GM10248 (cell line): ENCODE data around the gene OR4K2.
"Not testable (repeated sequence)": the region's sequence is repeated elsewhere in the genome, so short reads cannot be mapped to it uniquely, and the experiment has no call there.

ENCODE experiments used
- CTCF ChIA-PET: fragments of 300-600 bp; sonication (Branson Sonifier 250); formaldehyde crosslinking; extraction: SDS; loops from one replicate; lab custom pipeline; 2021; ENCODE audit warnings: antibody characterized with exemption; lab: Yijun Ruan, JAX
- POLR2A ChIA-PET: fragments of 350-650 bp; sonication (Branson Sonifier 250); formaldehyde crosslinking; extraction: SDS; loops from one replicate; lab custom pipeline; 2020; ENCODE audit warnings: antibody characterized with exemption; lab: Yijun Ruan, JAX
- DNase-seq: peaks from one replicate; pipeline ENCODE4 v3.0.0; 2012; ENCODE audit errors: extremely low spot score
- TF ChIP-seq, protein P1 (sequence below): IDR thresholded peaks from 2 replicates; pipeline ENCODE4 v1.5.1; 2012; ENCODE audit warnings: mild to moderate bottlenecking, low read depth; ENCODE audit errors: extremely low read depth, missing control alignments, control extremely low read depth

Gene OR4K2, protein sequence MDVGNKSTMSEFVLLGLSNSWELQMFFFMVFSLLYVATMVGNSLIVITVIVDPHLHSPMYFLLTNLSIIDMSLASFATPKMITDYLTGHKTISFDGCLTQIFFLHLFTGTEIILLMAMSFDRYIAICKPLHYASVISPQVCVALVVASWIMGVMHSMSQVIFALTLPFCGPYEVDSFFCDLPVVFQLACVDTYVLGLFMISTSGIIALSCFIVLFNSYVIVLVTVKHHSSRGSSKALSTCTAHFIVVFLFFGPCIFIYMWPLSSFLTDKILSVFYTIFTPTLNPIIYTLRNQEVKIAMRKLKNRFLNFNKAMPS

DNA sequence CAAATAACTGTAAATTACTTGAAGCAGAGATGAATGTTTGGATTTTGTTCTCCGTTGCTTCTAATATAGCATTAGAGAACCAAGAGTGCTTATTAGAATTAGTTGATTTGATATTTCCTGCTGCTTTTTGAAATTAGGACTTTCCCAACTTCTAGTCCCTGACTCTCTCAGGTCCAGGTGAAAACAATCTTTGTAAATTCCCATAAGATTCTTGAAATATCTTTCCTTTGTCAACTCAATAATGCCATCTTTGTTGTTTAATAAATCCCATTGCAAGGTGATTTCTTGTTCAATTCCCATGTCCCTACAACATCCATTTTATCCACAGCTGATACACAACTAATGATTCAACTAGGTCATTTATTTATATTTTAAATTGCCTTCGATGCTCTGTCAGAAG, at the start of gene OR4K2:
Gene OR4K2 (plus strand): TSS at position 301 of the 400 bp plus-strand sequence. CDS start 1,126 bp downstream, outside the sequence.
- no peak for DNase-seq
- ChIA-PET CTCF (no interaction called here), POLR2A (no interaction called here)
- TF ChIP-seq, protein P1, sequence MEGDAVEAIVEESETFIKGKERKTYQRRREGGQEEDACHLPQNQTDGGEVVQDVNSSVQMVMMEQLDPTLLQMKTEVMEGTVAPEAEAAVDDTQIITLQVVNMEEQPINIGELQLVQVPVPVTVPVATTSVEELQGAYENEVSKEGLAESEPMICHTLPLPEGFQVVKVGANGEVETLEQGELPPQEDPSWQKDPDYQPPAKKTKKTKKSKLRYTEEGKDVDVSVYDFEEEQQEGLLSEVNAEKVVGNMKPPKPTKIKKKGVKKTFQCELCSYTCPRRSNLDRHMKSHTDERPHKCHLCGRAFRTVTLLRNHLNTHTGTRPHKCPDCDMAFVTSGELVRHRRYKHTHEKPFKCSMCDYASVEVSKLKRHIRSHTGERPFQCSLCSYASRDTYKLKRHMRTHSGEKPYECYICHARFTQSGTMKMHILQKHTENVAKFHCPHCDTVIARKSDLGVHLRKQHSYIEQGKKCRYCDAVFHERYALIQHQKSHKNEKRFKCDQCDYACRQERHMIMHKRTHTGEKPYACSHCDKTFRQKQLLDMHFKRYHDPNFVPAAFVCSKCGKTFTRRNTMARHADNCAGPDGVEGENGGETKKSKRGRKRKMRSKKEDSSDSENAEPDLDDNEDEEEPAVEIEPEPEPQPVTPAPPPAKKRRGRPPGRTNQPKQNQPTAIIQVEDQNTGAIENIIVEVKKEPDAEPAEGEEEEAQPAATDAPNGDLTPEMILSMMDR, result no peak

DNA sequence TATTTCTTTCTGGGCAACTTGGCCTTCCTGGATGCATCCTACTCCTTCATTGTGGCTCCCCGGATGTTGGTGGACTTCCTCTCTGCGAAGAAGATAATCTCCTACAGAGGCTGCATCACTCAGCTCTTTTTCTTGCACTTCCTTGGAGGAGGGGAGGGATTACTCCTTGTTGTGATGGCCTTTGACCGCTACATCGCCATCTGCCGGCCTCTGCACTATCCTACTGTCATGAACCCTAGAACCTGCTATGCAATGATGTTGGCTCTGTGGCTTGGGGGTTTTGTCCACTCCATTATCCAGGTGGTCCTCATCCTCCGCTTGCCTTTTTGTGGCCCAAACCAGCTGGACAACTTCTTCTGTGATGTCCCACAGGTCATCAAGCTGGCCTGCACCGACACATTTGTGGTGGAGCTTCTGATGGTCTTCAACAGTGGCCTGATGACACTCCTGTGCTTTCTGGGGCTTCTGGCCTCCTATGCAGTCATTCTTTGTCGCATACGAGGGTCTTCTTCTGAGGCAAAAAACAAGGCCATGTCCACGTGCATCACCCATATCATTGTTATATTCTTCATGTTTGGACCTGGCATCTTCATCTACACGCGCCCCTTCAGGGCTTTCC, 47.2 kb upstream of the OR4K2 start:
- DNase-seq, POLR2A ChIA-PET, CTCF ChIA-PET: not testable (repeated sequence)

DNA sequence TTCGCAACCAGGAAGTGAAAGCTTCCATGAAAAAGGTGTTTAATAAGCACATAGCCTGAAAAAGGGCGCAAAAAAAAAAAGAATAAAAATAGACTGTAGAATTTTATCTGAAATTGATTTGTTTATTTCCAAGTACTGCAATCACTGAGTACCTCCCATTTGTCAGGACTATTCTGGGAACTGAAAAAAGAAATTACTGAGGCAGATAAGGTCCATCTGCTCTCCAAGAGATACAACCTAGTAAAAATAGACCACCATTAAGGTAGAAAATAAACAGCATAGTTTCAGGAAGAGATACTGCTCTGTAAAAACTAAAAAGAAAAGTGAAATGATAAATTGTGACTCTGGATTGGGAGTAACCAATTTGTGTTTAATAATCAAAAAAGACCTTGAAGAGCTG, 46.6 kb upstream of the OR4K2 start:
- ChIA-PET CTCF (no interaction called here), POLR2A (no interaction called here)
- TF ChIP-seq, protein P1, result no peak
- DNase-seq, result no peak

DNA sequence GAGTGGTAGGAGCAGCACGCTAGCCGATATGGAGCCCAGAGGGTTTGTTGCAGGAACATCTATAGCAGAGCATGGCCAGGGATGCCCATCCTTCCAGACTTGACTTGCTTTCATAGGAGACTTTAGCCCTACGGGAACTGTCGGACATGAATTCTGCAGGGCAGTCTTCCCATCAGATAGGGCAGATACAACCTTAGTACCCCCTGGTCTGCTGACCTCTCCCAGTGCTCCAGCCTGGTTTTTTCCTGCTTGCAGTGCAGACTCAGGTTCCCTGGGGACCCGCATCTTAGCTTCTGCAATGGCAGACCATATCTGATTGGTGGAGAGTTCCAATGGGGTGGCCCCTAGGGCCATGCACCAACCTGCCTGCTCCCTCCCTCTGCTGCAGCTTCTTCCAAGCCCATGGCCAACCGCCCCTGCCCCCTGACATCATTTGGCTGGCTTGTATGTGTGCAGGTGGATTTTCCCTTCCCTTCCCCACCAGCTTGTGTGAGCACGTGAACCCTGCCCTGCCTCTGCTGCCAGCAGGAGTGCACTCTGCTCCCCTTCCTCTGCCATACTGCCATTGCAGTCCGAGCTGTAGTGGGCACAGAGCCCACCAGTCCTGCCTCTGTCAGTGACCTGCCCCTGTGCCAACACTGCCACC, 40.6 kb upstream of the OR4K2 start:
- CTCF ChIA-PET, POLR2A ChIA-PET, DNase-seq: not testable (repeated sequence)

DNA sequence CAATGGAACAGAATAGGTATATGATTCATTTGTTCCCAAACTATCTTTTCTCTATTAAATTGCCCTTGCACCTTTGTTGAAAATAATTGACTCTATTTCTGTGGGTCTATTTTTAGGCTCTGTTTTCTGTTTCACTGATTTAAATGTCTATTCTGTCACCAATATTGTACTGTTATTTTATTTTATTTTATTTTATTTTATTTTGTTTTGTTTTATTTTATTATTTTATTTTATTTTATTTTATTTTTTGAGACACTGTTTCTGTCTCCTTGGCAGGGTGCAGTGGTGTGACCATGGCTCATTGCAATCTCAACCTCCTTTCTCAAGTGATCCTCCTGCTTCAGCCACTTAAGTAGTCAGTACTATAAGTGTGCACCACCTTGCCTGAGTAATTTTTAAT, 36.5 kb upstream of the OR4K2 start:
- no peak for DNase-seq
- ChIA-PET CTCF (no interaction called here), POLR2A (no interaction called here)
- TF ChIP-seq, protein P1, result no peak

DNA sequence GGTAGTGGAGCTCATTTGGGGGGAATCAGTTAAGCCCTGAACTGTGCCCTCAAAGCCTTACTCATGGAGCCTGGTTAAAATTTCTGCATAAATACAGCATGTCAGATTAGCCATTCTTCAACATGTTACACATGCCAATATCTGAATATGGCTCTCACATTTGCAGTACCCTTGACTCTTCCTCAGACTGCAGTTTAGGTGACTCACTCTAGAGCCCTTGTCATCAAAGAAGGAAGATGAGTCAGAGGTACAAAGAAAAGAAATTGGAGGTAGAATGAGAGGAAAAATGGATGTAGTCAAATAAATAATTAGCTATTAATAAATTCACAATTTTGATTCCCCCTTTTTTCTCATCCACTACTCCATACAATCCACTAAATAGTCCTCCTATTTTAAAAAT, 23.6 kb upstream of the OR4K2 start:
- ChIA-PET CTCF (no interaction called here), POLR2A (no interaction called here)
- TF ChIP-seq, protein P1, result no peak
- no peak for DNase-seq

DNA sequence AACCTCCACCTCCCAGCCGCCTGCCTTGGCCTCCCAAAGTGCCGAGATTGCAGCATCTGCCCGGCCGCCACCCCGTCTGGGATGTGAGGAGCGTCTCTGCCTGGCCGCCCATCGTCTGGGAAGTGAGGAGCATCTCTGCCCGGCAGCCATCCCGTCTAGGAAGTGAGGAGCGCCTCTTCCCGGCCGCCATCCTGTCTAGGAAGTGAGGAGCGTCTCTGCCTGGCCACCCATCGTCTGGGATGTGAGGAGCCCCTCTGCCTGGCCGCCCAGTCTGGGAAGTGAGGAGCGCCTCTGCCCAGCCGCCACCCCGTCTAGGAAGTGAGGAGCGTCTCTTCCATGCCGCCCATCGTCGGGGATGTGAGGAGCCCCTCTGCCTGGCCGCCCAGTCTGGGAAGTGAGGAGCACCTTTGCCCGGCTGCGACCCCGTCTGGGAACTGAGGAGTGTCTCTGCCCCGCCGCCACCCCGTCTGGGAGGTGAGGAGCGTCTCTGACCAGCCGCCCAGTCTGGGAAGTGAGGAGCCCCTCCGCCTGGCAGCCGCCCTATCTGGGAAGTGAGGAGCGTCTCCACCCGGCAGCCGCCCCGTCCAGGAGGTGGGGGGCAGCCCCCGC, 8.8 kb upstream of the OR4K2 start:
- POLR2A ChIA-PET, CTCF ChIA-PET, DNase-seq: not testable (repeated sequence)

DNA sequence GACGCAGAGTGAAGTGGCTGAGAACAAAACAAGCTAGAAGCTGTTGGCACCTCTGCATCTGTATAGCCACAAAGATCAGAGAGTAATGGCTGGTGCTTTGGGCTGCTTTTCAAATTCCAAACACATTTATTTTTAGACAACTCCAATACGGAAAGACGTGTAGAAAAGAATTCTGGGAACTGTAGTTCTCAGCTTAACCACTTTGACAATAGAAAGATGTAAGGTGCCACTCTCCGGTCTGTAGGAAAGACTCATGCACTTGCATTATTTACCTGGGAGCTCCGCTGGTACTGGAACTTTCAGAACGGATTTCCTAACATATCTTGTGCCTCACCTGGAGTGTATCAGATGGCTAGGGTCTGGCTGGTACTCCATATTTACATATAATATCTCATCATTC, 1.8 kb upstream of the OR4K2 start:
- ChIA-PET CTCF (no interaction called here), POLR2A (no interaction called here)
- no peak for DNase-seq
- TF ChIP-seq, protein P1, result no peak
